ENCODE measurements around the gene ANXA4. TPM values are rescaled to one million over a fixed set of nuclear protein-coding genes. Genes with fewer than 3 reads are reported as not detected.
A peak's percentile ranks its signal among the peaks of the same experiment; 100 is the strongest.

ANXA4 gene
- total and polyA plus RNA-seq, 2 of the 13 experiments (the other 11 are each of a cell fraction or from before 2014, with no cell fraction given) = 155 to 168 TPM

GRCh38 chr2:69789175-69789721 lies 47.3 kb downstream of the ANXA4 start (continued):
- no peak for TF ChIP-seq THAP7 (CRISPR knock-in tag; IDR thresholded peaks at IDR 0.05)
- TF ChIP-seq ZNF740 (CRISPR knock-in tag; IDR thresholded peaks at IDR 0.05) = no peak
- TF ChIP-seq NCOA5 (CRISPR knock-in tag; IDR thresholded peaks at IDR 0.05) = no peak
- TF ChIP-seq PAWR (CRISPR knock-in tag; IDR thresholded peaks at IDR 0.05; ENCODE audit: borderline replicate concordance) = no peak
- TF ChIP-seq SOX5 (CRISPR knock-in tag; IDR thresholded peaks at IDR 0.05; ENCODE audit: borderline replicate concordance) = no peak
- no peak for TF ChIP-seq HBP1 (CRISPR knock-in tag; IDR thresholded peaks at IDR 0.05; ENCODE audit: low read depth)
- TF ChIP-seq ZNF44 (CRISPR knock-in tag; IDR thresholded peaks at IDR 0.05) = no peak
- TF ChIP-seq ZMYM3 (CRISPR knock-in tag; IDR thresholded peaks at IDR 0.05) = peak; percentile 83
- no peak for TF ChIP-seq MAF1 (CRISPR knock-in tag; IDR thresholded peaks at IDR 0.05; ENCODE audit: borderline replicate concordance)
- TF ChIP-seq CSRNP2 (CRISPR knock-in tag; conservative IDR thresholded peaks at IDR 0.05; ENCODE audit: low read depth) = no peak
- TF ChIP-seq ZNF572 (CRISPR knock-in tag; IDR thresholded peaks at IDR 0.05) = no peak
- TF ChIP-seq ZNF30 (CRISPR knock-in tag; IDR thresholded peaks at IDR 0.05) = no peak
- no peak for TF ChIP-seq FOXA1 (IDR thresholded peaks at IDR 0.05)
- 0 out of 2 replicates have a peak, but pooled peaks have one; percentile 4 for TF ChIP-seq FOXA1 (CRISPR knock-in tag; IDR thresholded peaks at IDR 0.05)
- peak; percentile 86 for TF ChIP-seq TEAD3 (CRISPR knock-in tag; optimal IDR thresholded peaks at IDR 0.05; ENCODE audit: borderline replicate concordance)
- no peak for TF ChIP-seq FOXO1 (CRISPR knock-in tag; IDR thresholded peaks at IDR 0.05)
- no peak for TF ChIP-seq ZNF839 (CRISPR knock-in tag; IDR thresholded peaks at IDR 0.05; ENCODE audit: borderline replicate concordance)
- TF ChIP-seq IKZF5 (CRISPR knock-in tag; IDR thresholded peaks at IDR 0.05) = no peak
- TF ChIP-seq GPN1 (CRISPR knock-in tag; IDR thresholded peaks at IDR 0.05; ENCODE audit: borderline replicate concordance) = no peak
- TF ChIP-seq ZNF644 (CRISPR knock-in tag; IDR thresholded peaks at IDR 0.05; ENCODE audit: low read depth) = no peak
- peak; percentile 47; the same call in 1 of the 2 replicates for TF ChIP-seq RFX3 (CRISPR knock-in tag; IDR thresholded peaks at IDR 0.05)
- no peak for TF ChIP-seq KLF13 (CRISPR knock-in tag; IDR thresholded peaks at IDR 0.05)
- TF ChIP-seq HMGXB4 (CRISPR knock-in tag; IDR thresholded peaks at IDR 0.05; ENCODE audit: borderline replicate concordance in 1 of 2, low read depth in 1 of 2) = no peak

Data from HepG2 (cell line).